Neural cell (in vitro differentiated cells): ENCODE results near the gene PTPRR.

ENCODE experiments used
- CTCF ChIP-seq: fragments of 450-650 bp; IDR thresholded peaks from 2 replicates; pipeline ENCODE4 v1.5.1; 2014; ENCODE audit warnings: antibody characterized with exemption, mild to moderate bottlenecking, moderate library complexity; ENCODE audit not compliant: poor library complexity, severe bottlenecking
- EP300 ChIP-seq: fragments of 450-650 bp; conservative IDR thresholded peaks from 2 replicates; pipeline ENCODE4 v1.6.1; 2014; ENCODE audit warnings: antibody characterized with exemption, mild to moderate bottlenecking, moderate library complexity; ENCODE audit not compliant: poor library complexity, severe bottlenecking
- EZH2 ChIP-seq: fragments of 200-600, 300-800 bp; shearing (Covaris generic), sonication (generic); IDR thresholded peaks from 2 replicates; pipeline ENCODE4 v1.6.1; 2014; ENCODE audit warnings: antibody characterized with exemption, low read length, borderline replicate concordance, mild to moderate bottlenecking; ENCODE audit not compliant: insufficient read depth, poor library complexity, severe bottlenecking
- REST ChIP-seq: IDR thresholded peaks from 2 replicates; pipeline ENCODE4 v1.6.1; 2012; ENCODE audit warnings: borderline replicate concordance
- TAF1 ChIP-seq: IDR thresholded peaks from 2 replicates; pipeline ENCODE4 v1.6.1; 2012; ENCODE audit warnings: low read depth

- TF ChIP-seq CTCF (no peak), EZH2 (no peak), EP300 (no peak), REST (no peak), TAF1 (no peak)
These were observed 189.8 kb downstream of the PTPRR start for GRCh38 chr12:70730675-70731180.
